ENCODE measurements around the gene RGS9. TPM values are rescaled to one million over a fixed set of nuclear protein-coding genes. Genes with fewer than 3 reads are reported as not detected.

Gene RGS9
- total RNA-seq, 1 experiment from 2014 or later = 8.6 TPM

GRCh38 chr17:65130832-65131231 is 6.3 kb upstream of the RGS9 start:
- no peaks in the 10 kb centered on the region for H3K79me2 ChIP-seq (ENCODE audit: insufficient read depth, low read length)
- H2AFZ ChIP-seq (ENCODE audit: low read depth, low read length, poor library complexity, severe bottlenecking) = no peak overlapping the region
- no peak overlapping the region for H3K9ac ChIP-seq (ENCODE audit: low read length)
- H3K9me3 ChIP-seq (ENCODE audit: control insufficient read depth in 1 of 2, insufficient read depth in 1 of 2, low read depth in 1 of 2, low read length in 2 of 2) = no peaks in the 10 kb centered on the region
- intact Hi-C loops (cut with micrococcal nuclease) = loop anchor here (10.0 kb wide), 1 partner anchor 166 kb away; no protein-coding TSS in a partner anchor
- RAD21 ChIA-PET (ENCODE audit: low non-redundant PET in 1 of 2, low total read pairs in 2 of 2, uncharacterized antibody in 2 of 2, unreplicated experiment in 2 of 2) = no interaction called here
- no peak overlapping the region for H3K4me3 ChIP-seq (replicated peaks in 1 of 2; ENCODE audit: low read depth in 1 of 2, low read length in 2 of 2)
- H4K20me1 ChIP-seq (ENCODE audit: insufficient read depth) = no peaks in the 10 kb centered on the region
- no peak for TF ChIP-seq SRF (IDR thresholded peaks at IDR 0.05; ENCODE audit: low read depth)
- no peak for TF ChIP-seq ELF1 (IDR thresholded peaks at IDR 0.05; ENCODE audit: borderline replicate concordance, low read depth)
- TF ChIP-seq CTCF (IDR thresholded peaks at IDR 0.05 in 2 of 3, conservative IDR thresholded peaks at IDR 0.05 in 1 of 3; ENCODE audit: borderline replicate concordance in 1 of 3, insufficient read depth in 1 of 3, low read depth in 2 of 3, low read length in 2 of 3) = no peak
- TF ChIP-seq FOSL1 (IDR thresholded peaks at IDR 0.05; ENCODE audit: low read depth) = no peak
- no peak for TF ChIP-seq ZBTB33 (IDR thresholded peaks at IDR 0.05; ENCODE audit: extremely low read depth, insufficient replicate concordance, low read length)
- TF ChIP-seq YY1 (IDR thresholded peaks at IDR 0.05; ENCODE audit: extremely low read depth, insufficient replicate concordance, low read depth, low read length) = no peak
- no peak for TF ChIP-seq REST (IDR thresholded peaks at IDR 0.05; ENCODE audit: low read depth)
- no peak for TF ChIP-seq POLR2A (IDR thresholded peaks at IDR 0.05; ENCODE audit: borderline replicate concordance, extremely low read depth, insufficient read depth, insufficient read length)
- no peak for TF ChIP-seq EGR1 (IDR thresholded peaks at IDR 0.05; ENCODE audit: low read depth)
- TF ChIP-seq MAX (IDR thresholded peaks at IDR 0.05) = no peak
- TF ChIP-seq EZH2 (IDR thresholded peaks at IDR 0.05) = no peak
- no peak for TF ChIP-seq POLR2AphosphoS5 (IDR thresholded peaks at IDR 0.05; ENCODE audit: low read depth, low read length)
- no peak for ATAC-seq
- no peaks in the 10 kb centered on the region for H3K36me3 ChIP-seq (ENCODE audit: control insufficient read depth in 1 of 2, insufficient read depth in 2 of 2, low read length in 2 of 2)
- no peak overlapping the region for H3K4me2 ChIP-seq (ENCODE audit: low read length)
- no peak for DNase-seq (ENCODE audit: low read depth, low spot score)
- BruUV-seq (replicated peaks) = no TSS peak
- H3K4me1 ChIP-seq (ENCODE audit: control insufficient read depth in 1 of 2, insufficient read depth in 2 of 2, low read length in 2 of 2) = no peaks in the 10 kb centered on the region
- CTCF ChIA-PET = no interaction called here
- POLR2A ChIA-PET = no interaction called here
- H3K27ac ChIP-seq (ENCODE audit: low read depth, low read length) = no peak overlapping the region
- H3K27me3 ChIP-seq (ENCODE audit: insufficient read depth, low read length) = peaks cover 9% of the 10 kb centered on the region; the same call in 1 of the 2 replicates
- no peaks in the 10 kb centered on the region for H3K9me2 ChIP-seq (ENCODE audit: insufficient read depth)
